A549 (cell line): ENCODE results near the gene CFAP298.

Experiments used
- JUNB ChIP-seq: fragments of >200 bp; sonication (Bioruptor Twin); formaldehyde crosslinking; IDR thresholded peaks from 2 replicates; pipeline ENCODE4 v1.6.1; 2016
- MAZ ChIP-seq: fragments of 150-350 bp; IDR thresholded peaks from 2 replicates; pipeline ENCODE4 v1.6.1; 2014; ENCODE audit warnings: antibody characterized with exemption, low read depth, low read length, borderline replicate concordance
- MYC ChIP-seq: IDR thresholded peaks from 2 replicates; pipeline ENCODE4 v1.6.1; 2012; ENCODE audit warnings: mild to moderate bottlenecking, inconsistent platforms, low read length, improper control_type of control experiment, borderline replicate concordance
- PHF8 ChIP-seq: fragments of 200-600 bp; sonication (generic); IDR thresholded peaks from 2 replicates; pipeline ENCODE4 v1.6.1; 2016; ENCODE audit warnings: low read depth, mild to moderate bottlenecking, antibody characterized with exemption, moderate library complexity, borderline replicate concordance
- POLR2A ChIP-seq: IDR thresholded peaks from 2 replicates; pipeline ENCODE4 v1.6.1; 2012; ENCODE audit warnings: mild to moderate bottlenecking, low read length
- TF ChIP-seq, protein P1 (sequence below): fragments of >200 bp; sonication (Bioruptor Twin); formaldehyde crosslinking; IDR thresholded peaks from 3 replicates; pipeline ENCODE4 v1.5.1; 2016
- TF ChIP-seq, protein P2 (sequence below): fragments of 250-450 bp; sonication (Bioruptor Pico); IDR thresholded peaks from 2 replicates; pipeline ENCODE4 v1.5.0; 2021; ENCODE audit warnings: mild to moderate bottlenecking, moderate library complexity, borderline replicate concordance
- TF ChIP-seq, protein P3 (sequence below): IDR thresholded peaks from 2 replicates; pipeline ENCODE4 v1.6.1; 2012

DNA sequence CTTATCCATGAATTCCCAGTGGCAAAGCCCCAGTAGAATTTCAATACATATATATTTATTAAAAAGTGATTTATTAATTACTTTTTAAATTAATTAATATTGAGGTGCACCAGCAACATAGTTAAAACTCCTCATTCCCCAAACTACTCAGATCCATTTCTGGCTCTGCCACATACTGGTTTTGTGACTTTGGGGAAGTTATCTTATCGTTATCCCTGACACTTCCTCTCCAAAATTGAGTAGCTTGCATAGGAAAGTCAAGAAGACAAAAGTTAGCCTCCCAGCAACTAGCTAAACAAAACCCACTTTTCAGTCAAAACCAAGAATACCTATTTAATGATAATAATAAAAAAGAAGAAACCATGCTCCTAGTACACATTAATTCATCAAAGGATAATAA is 62.7 kb downstream of the CFAP298 start:
- TF ChIP-seq, protein P1, sequence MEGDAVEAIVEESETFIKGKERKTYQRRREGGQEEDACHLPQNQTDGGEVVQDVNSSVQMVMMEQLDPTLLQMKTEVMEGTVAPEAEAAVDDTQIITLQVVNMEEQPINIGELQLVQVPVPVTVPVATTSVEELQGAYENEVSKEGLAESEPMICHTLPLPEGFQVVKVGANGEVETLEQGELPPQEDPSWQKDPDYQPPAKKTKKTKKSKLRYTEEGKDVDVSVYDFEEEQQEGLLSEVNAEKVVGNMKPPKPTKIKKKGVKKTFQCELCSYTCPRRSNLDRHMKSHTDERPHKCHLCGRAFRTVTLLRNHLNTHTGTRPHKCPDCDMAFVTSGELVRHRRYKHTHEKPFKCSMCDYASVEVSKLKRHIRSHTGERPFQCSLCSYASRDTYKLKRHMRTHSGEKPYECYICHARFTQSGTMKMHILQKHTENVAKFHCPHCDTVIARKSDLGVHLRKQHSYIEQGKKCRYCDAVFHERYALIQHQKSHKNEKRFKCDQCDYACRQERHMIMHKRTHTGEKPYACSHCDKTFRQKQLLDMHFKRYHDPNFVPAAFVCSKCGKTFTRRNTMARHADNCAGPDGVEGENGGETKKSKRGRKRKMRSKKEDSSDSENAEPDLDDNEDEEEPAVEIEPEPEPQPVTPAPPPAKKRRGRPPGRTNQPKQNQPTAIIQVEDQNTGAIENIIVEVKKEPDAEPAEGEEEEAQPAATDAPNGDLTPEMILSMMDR = no peak
- TF ChIP-seq PHF8 = no peak
- TF ChIP-seq, protein P2, sequence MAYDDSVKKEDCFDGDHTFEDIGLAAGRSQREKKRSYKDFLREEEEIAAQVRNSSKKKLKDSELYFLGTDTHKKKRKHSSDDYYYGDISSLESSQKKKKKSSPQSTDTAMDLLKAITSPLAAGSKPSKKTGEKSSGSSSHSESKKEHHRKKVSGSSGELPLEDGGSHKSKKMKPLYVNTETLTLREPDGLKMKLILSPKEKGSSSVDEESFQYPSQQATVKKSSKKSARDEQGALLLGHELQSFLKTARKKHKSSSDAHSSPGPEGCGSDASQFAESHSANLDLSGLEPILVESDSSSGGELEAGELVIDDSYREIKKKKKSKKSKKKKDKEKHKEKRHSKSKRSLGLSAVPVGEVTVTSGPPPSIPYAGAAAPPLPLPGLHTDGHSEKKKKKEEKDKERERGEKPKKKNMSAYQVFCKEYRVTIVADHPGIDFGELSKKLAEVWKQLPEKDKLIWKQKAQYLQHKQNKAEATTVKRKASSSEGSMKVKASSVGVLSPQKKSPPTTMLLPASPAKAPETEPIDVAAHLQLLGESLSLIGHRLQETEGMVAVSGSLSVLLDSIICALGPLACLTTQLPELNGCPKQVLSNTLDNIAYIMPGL (CRISPR knock-in tag) = no peak
- no peak for TF ChIP-seq MAZ
- no peak for TF ChIP-seq MYC
- no peak for TF ChIP-seq JUNB
- TF ChIP-seq, protein P3, sequence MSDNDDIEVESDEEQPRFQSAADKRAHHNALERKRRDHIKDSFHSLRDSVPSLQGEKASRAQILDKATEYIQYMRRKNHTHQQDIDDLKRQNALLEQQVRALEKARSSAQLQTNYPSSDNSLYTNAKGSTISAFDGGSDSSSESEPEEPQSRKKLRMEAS = no peak
- no peak for TF ChIP-seq POLR2A
